HEK293 (cell line): ENCODE measurements around the gene WDR7.

Source experiments
- CTCF ChIA-PET: fragments of 350-600 bp; formaldehyde crosslinking; extraction: SDS; loops from one replicate; lab custom pipeline; 2021; ENCODE audit warnings: antibody characterized with exemption; lab: Yijun Ruan, JAX
- POLR2A ChIA-PET: fragments of 300-600 bp; formaldehyde crosslinking; extraction: SDS; loops from one replicate; lab custom pipeline; 2020; ENCODE audit warnings: antibody characterized with exemption, inconsistent platforms; lab: Yijun Ruan, JAX
- H3K27ac ChIP-seq: fragments of 200-500 bp; sonication (Bioruptor generic); 2 replicates; pipeline ENCODE4 v1.5.1; 2014; ENCODE audit warnings: low read depth, low read length, control low read depth, inconsistent platforms; ENCODE audit errors: extremely low read depth
- H3K36me3 ChIP-seq, 2 experiments: fragments of 200-500 bp in 1 of 2; sonication (Bioruptor generic) in 1 of 2; 1 replicate in 1 of 2; 2 replicates in 1 of 2; pipeline ENCODE4 v1.5.1; 2014 to 2017; ENCODE audit warnings: inconsistent platforms in 2 of 2, low read length in 2 of 2; ENCODE audit not compliant: control insufficient read depth in 2 of 2, insufficient read depth in 1 of 2
- H3K4me1 ChIP-seq: fragments of 200-500 bp; sonication (Bioruptor generic); 2 replicates; pipeline ENCODE4 v1.5.1; 2014; ENCODE audit warnings: mild to moderate bottlenecking, low read length, inconsistent platforms; ENCODE audit not compliant: control insufficient read depth, insufficient read depth
- H3K4me3 ChIP-seq: 2 replicates; pipeline ENCODE4 v1.5.1; 2011; ENCODE audit warnings: low read depth, mild to moderate bottlenecking, control low read depth, low read length, moderate library complexity
- H3K9me3 ChIP-seq: fragments of 200-500 bp; sonication (Bioruptor generic); 2 replicates; pipeline ENCODE4 v1.5.1; 2014; ENCODE audit warnings: low read depth, low read length, inconsistent platforms; ENCODE audit not compliant: control insufficient read depth, insufficient read depth
- HOXA7 ChIP-seq: sonication (generic); formaldehyde crosslinking; IDR thresholded peaks from 2 replicates; pipeline ENCODE4 v1.8.1; 2022; ENCODE audit warnings: missing genetic modification reagents, borderline replicate concordance
- KLF16 ChIP-seq: fragments of 450-650 bp; formaldehyde crosslinking; IDR thresholded peaks from 2 replicates; pipeline ENCODE4 v1.5.1; 2017; ENCODE audit warnings: missing biosample characterization, missing genetic modification characterization
- MZF1 ChIP-seq: fragments of 450-650 bp; formaldehyde crosslinking; IDR thresholded peaks from 2 replicates; pipeline ENCODE4 v1.5.1; 2017; ENCODE audit warnings: missing biosample characterization, missing genetic modification characterization, borderline replicate concordance
- SETDB1 ChIP-seq: IDR thresholded peaks from one replicate; pipeline ENCODE4 v1.6.1; 2017; ENCODE audit warnings: mild to moderate bottlenecking, low read length, moderate library complexity, mixed read lengths; ENCODE audit not compliant: insufficient read length
- ZFP3 ChIP-seq: fragments of 450-650 bp; formaldehyde crosslinking; IDR thresholded peaks from 2 replicates; pipeline ENCODE4 v1.5.1; 2016; ENCODE audit warnings: low read depth, missing biosample characterization, missing genetic modification characterization
- ZNF157 ChIP-seq: fragments of 450-650 bp; formaldehyde crosslinking; IDR thresholded peaks from 2 replicates; pipeline ENCODE4 v1.5.1; 2016; ENCODE audit warnings: missing biosample characterization, missing genetic modification characterization
- ZNF416 ChIP-seq: fragments of 450-650 bp; formaldehyde crosslinking; IDR thresholded peaks from 2 replicates; pipeline ENCODE4 v1.5.1; 2016; ENCODE audit warnings: missing biosample characterization, missing genetic modification characterization
- ZNF514 ChIP-seq: fragments of 450-650 bp; formaldehyde crosslinking; IDR thresholded peaks from 2 replicates; pipeline ENCODE4 v1.5.1; 2016; ENCODE audit warnings: missing biosample characterization, missing genetic modification characterization
- ZNF561 ChIP-seq: fragments of 450-650 bp; IDR thresholded peaks from 2 replicates; pipeline ENCODE4 v1.5.1; 2018; ENCODE audit warnings: missing biosample characterization, missing genetic modification characterization, borderline replicate concordance
- ZNF610 ChIP-seq: fragments of 450-650 bp; formaldehyde crosslinking; IDR thresholded peaks from 2 replicates; pipeline ENCODE4 v1.5.1; 2016; ENCODE audit warnings: missing biosample characterization, missing genetic modification characterization, borderline replicate concordance
- ZNF623 ChIP-seq: fragments of 450-650 bp; formaldehyde crosslinking; IDR thresholded peaks from 2 replicates; pipeline ENCODE4 v1.5.1; 2016; ENCODE audit warnings: missing biosample characterization, missing genetic modification characterization
- ZNF658 ChIP-seq: fragments of 450-650 bp; formaldehyde crosslinking; IDR thresholded peaks from 2 replicates; pipeline ENCODE4; 2016; ENCODE audit warnings: missing biosample characterization, missing genetic modification characterization
- ZNF701 ChIP-seq: fragments of 450-650 bp; formaldehyde crosslinking; IDR thresholded peaks from 2 replicates; pipeline ENCODE4 v1.5.1; 2016; ENCODE audit warnings: missing biosample characterization, missing genetic modification characterization
- ZNF777 ChIP-seq: fragments of 450-650 bp; formaldehyde crosslinking; IDR thresholded peaks from 2 replicates; pipeline ENCODE4 v1.5.1; 2017; ENCODE audit warnings: missing biosample characterization, missing genetic modification characterization, borderline replicate concordance
- ZNF837 ChIP-seq: fragments of 450-650 bp; formaldehyde crosslinking; IDR thresholded peaks from 2 replicates; pipeline ENCODE4 v1.5.1; 2016; ENCODE audit warnings: missing biosample characterization, missing genetic modification characterization
- TF ChIP-seq, protein P1 (sequence below): fragments of 450-650 bp; formaldehyde crosslinking; IDR thresholded peaks from 2 replicates; pipeline ENCODE4 v1.5.1; 2017; ENCODE audit warnings: missing biosample characterization, missing genetic modification characterization
- TF ChIP-seq, protein P2 (sequence below): fragments of 450-650 bp; formaldehyde crosslinking; IDR thresholded peaks from 2 replicates; pipeline ENCODE4 v1.5.1; 2016; ENCODE audit warnings: missing biosample characterization, missing genetic modification characterization
- TF ChIP-seq, protein P3 (sequence below): fragments of 450-650 bp; formaldehyde crosslinking; IDR thresholded peaks from 2 replicates; pipeline ENCODE4 v1.5.1; 2016; ENCODE audit warnings: missing biosample characterization, missing genetic modification characterization
- TF ChIP-seq, protein P4 (sequence below): fragments of 450-650 bp; formaldehyde crosslinking; IDR thresholded peaks from 2 replicates; pipeline ENCODE4 v1.5.1; 2016; ENCODE audit warnings: missing biosample characterization, missing genetic modification characterization
- TF ChIP-seq, protein P5 (sequence below): fragments of 450-650 bp; IDR thresholded peaks from 2 replicates; pipeline ENCODE4 v1.5.1; 2018; ENCODE audit warnings: missing biosample characterization, missing genetic modification characterization
- TF ChIP-seq, protein P6 (sequence below): fragments of 450-650 bp; formaldehyde crosslinking; IDR thresholded peaks from 2 replicates; pipeline ENCODE4 v1.5.1; 2016; ENCODE audit warnings: missing biosample characterization, missing genetic modification characterization

Gene WDR7

DNA sequence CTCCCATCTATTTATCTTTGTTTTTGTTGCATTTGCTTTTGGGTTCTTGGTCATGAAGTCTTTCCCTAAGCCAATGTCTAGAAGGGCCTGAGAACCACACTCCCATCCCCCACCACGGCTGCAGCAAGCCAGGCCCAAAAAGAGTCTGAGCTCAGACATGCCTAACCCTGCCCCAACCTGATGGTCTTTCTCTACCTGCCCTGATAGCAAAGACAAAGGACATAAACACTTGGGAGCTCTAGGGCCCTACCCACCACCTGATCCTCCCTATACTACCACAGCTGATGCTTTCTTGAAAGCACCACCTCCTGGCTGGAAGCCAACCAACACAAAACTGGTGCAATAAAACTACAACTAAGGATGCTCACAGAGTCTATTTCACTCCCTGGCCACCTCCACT is 233.4 kb downstream of the WDR7 start:
- TF ChIP-seq ZFP3 (tag by site-specific recombination) (no peak), KLF16 (tag by site-specific recombination) (0 out of 2 replicates have a peak, but pooled peaks have one; percentile 22)
- TF ChIP-seq, protein P1, sequence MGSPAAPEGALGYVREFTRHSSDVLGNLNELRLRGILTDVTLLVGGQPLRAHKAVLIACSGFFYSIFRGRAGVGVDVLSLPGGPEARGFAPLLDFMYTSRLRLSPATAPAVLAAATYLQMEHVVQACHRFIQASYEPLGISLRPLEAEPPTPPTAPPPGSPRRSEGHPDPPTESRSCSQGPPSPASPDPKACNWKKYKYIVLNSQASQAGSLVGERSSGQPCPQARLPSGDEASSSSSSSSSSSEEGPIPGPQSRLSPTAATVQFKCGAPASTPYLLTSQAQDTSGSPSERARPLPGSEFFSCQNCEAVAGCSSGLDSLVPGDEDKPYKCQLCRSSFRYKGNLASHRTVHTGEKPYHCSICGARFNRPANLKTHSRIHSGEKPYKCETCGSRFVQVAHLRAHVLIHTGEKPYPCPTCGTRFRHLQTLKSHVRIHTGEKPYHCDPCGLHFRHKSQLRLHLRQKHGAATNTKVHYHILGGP (tag by site-specific recombination), result peak; percentile 34; the same call in 1 of the 2 replicates
- POLR2A ChIA-PET, result no interaction called here
- no peaks in the 10 kb centered on the region for H3K9me3 ChIP-seq
- no peak overlapping the region for H3K27ac ChIP-seq
- H3K4me3 ChIP-seq, result no peak overlapping the region
- H3K4me1 ChIP-seq, result peaks cover 10% of the 10 kb centered on the region
- CTCF ChIA-PET, result interaction anchor here (0.6 kb wide), 1 partner anchor 137 kb away, joined by 6 read pairs; no protein-coding TSS in a partner anchor
- no peaks in the 10 kb centered on the region for H3K36me3 ChIP-seq

DNA sequence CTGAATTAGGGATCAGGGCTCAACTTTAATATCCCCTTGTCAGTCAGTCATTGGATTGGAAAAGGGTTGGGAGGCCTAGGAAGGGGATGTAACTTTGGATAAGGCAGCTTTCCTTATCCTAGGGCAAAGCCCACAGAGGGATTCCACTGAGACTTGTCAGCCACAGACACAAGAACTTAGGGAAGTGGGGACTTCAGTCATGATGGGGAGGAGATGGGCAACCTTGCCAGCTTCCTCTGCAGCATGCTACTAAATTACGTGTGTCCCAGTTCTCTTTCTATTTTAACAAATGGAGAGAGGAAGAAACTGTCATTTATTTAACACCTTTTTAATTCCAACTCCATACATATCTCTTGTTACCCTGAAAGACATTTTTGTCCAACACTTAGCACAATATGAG is 237.8 kb downstream of the WDR7 start:
- Histone ChIP-seq H3K27ac (no peak overlapping the region), H3K36me3 (no peaks in the 10 kb centered on the region), H3K4me3 (no peak overlapping the region), H3K4me1 (peaks cover 9% of the 10 kb centered on the region; the same call in 1 of the 2 replicates), H3K9me3 (no peaks in the 10 kb centered on the region)
- TF ChIP-seq ZNF561 (no peak), ZNF623 (tag by site-specific recombination) (no peak), ZNF837 (tag by site-specific recombination) (no peak), ZFP3 (tag by site-specific recombination) (no peak), ZNF157 (tag by site-specific recombination) (no peak), ZNF610 (tag by site-specific recombination) (no peak), ZNF514 (tag by site-specific recombination) (no peak)
- TF ChIP-seq, protein P2, sequence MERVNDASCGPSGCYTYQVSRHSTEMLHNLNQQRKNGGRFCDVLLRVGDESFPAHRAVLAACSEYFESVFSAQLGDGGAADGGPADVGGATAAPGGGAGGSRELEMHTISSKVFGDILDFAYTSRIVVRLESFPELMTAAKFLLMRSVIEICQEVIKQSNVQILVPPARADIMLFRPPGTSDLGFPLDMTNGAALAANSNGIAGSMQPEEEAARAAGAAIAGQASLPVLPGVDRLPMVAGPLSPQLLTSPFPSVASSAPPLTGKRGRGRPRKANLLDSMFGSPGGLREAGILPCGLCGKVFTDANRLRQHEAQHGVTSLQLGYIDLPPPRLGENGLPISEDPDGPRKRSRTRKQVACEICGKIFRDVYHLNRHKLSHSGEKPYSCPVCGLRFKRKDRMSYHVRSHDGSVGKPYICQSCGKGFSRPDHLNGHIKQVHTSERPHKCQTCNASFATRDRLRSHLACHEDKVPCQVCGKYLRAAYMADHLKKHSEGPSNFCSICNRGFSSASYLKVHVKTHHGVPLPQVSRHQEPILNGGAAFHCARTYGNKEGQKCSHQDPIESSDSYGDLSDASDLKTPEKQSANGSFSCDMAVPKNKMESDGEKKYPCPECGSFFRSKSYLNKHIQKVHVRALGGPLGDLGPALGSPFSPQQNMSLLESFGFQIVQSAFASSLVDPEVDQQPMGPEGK (tag by site-specific recombination), result no peak
- TF ChIP-seq, protein P3, sequence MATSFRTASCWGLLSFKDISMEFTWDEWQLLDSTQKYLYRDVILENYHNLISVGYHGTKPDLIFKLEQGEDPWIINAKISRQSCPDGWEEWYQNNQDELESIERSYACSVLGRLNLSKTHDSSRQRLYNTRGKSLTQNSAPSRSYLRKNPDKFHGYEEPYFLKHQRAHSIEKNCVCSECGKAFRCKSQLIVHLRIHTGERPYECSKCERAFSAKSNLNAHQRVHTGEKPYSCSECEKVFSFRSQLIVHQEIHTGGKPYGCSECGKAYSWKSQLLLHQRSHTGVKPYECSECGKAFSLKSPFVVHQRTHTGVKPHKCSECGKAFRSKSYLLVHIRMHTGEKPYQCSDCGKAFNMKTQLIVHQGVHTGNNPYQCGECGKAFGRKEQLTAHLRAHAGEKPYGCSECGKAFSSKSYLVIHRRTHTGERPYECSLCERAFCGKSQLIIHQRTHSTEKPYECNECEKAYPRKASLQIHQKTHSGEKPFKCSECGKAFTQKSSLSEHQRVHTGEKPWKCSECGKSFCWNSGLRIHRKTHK (tag by site-specific recombination), result no peak
- CTCF ChIA-PET, result interaction anchor here (0.9 to 1.3 kb wide), 2 partner anchors 20 to 23 kb away, joined by 3 to 6 read pairs; no protein-coding TSS in a partner anchor
- POLR2A ChIA-PET, result no interaction called here

DNA sequence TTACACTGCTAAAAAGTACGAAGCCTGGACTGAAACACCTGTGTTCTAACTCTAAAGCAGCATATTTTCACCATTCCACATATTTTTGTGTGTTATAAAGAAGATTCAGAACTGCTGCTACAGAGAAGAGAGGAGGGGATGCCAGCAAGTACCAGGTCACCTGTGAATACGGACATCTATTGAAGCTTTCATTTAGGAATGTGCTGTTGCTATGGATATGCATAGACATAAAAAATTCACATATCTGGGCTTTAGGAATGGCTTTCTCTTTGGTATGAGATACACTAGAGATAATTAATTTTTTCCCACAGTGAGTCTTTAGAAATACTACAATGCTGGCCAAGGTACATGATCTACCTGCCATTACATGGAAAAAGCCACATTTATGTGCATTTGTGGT is 238.5 kb downstream of the WDR7 start:
- no peak overlapping the region for H3K27ac ChIP-seq
- no peaks in the 10 kb centered on the region for H3K9me3 ChIP-seq
- POLR2A ChIA-PET, result no interaction called here
- H3K4me3 ChIP-seq, result no peak overlapping the region
- CTCF ChIA-PET, result no interaction called here
- H3K4me1 ChIP-seq, result peaks cover 9% of the 10 kb centered on the region; the same call in 1 of the 2 replicates
- no peaks in the 10 kb centered on the region for H3K36me3 ChIP-seq
- TF ChIP-seq ZNF777 (tag by site-specific recombination) (no peak), ZNF837 (tag by site-specific recombination) (no peak), ZNF701 (tag by site-specific recombination) (no peak), HOXA7 (CRISPR knock-in tag) (no peak), ZNF416 (no peak), MZF1 (no peak), ZNF658 (tag by site-specific recombination) (no peak), SETDB1 (no peak)
- TF ChIP-seq, protein P4, sequence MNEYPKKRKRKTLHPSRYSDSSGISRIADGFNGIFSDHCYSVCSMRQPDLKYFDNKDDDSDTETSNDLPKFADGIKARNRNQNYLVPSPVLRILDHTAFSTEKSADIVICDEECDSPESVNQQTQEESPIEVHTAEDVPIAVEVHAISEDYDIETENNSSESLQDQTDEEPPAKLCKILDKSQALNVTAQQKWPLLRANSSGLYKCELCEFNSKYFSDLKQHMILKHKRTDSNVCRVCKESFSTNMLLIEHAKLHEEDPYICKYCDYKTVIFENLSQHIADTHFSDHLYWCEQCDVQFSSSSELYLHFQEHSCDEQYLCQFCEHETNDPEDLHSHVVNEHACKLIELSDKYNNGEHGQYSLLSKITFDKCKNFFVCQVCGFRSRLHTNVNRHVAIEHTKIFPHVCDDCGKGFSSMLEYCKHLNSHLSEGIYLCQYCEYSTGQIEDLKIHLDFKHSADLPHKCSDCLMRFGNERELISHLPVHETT (tag by site-specific recombination), result no peak
- TF ChIP-seq, protein P5, sequence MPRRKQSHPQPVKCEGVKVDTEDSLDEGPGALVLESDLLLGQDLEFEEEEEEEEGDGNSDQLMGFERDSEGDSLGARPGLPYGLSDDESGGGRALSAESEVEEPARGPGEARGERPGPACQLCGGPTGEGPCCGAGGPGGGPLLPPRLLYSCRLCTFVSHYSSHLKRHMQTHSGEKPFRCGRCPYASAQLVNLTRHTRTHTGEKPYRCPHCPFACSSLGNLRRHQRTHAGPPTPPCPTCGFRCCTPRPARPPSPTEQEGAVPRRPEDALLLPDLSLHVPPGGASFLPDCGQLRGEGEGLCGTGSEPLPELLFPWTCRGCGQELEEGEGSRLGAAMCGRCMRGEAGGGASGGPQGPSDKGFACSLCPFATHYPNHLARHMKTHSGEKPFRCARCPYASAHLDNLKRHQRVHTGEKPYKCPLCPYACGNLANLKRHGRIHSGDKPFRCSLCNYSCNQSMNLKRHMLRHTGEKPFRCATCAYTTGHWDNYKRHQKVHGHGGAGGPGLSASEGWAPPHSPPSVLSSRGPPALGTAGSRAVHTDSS (tag by site-specific recombination), result no peak
- TF ChIP-seq, protein P6, sequence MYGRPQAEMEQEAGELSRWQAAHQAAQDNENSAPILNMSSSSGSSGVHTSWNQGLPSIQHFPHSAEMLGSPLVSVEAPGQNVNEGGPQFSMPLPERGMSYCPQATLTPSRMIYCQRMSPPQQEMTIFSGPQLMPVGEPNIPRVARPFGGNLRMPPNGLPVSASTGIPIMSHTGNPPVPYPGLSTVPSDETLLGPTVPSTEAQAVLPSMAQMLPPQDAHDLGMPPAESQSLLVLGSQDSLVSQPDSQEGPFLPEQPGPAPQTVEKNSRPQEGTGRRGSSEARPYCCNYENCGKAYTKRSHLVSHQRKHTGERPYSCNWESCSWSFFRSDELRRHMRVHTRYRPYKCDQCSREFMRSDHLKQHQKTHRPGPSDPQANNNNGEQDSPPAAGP (tag by site-specific recombination), result no peak
